Naive thymus-derived CD8-positive, alpha-beta T cell (primary cell): ENCODE results near the gene RASA1. TPM values are rescaled to one million over a fixed set of nuclear protein-coding genes. Genes with fewer than 3 reads are reported as not detected.
A peak's percentile ranks its signal among the peaks of the same experiment; 100 is the strongest.

Source experiments
- ATAC-seq, 2 donors: fragments of 150-1000 bp; cut with Tn5 transposase in 1 of 2; sonication (Bioruptor Pico), chemical (Tn5 transposase) in 1 of 2; 1 replicate in 1 of 2; 2 replicates in 1 of 2; pipeline ENCODE4 v1.10.0; 2021; ENCODE audit warnings: mild to moderate bottlenecking in 2 of 2, moderate library complexity in 2 of 2
- POLR2A ChIA-PET: fragments of 350-600 bp; sonication (Branson Sonifier 250); formaldehyde crosslinking; loops from one replicate; lab custom pipeline; 2021; ENCODE audit warnings: antibody characterized with exemption; lab: Charles Lee
- DNase-seq, 10 donors: peaks; one replicate each; pipeline versions ENCODE4 v3.0.0 to v3.0.0-alpha.2; 2020 to 2022
- H3K27ac Mint-ChIP-seq, 10 donors: one replicate each; pipeline ENCODE4 v1.8.0; 2020 to 2022; ENCODE audit warnings: mild to moderate bottlenecking in 10 of 10, mixed read lengths in 10 of 10, moderate library complexity in 4 of 10, inconsistent platforms in 1 of 10
- H3K27me3 Mint-ChIP-seq, 5 donors: one replicate each; pipeline ENCODE4 v1.8.0; 2021 to 2022; ENCODE audit warnings: mixed read lengths in 5 of 5
- H3K36me3 Mint-ChIP-seq, 3 donors: one replicate each; pipeline ENCODE4 v1.8.0; 2020 to 2022; ENCODE audit warnings: mixed read lengths in 3 of 3, mild to moderate bottlenecking in 2 of 3, inconsistent platforms in 1 of 3
- H3K4me1 Mint-ChIP-seq, 4 donors: one replicate each; pipeline ENCODE4 v1.8.0; 2021 to 2022; ENCODE audit warnings: mixed read lengths in 4 of 4
- H3K4me3 Mint-ChIP-seq, 10 donors: one replicate each; pipeline ENCODE4 v1.8.0; 2020 to 2022; ENCODE audit warnings: mild to moderate bottlenecking in 10 of 10, mixed read lengths in 10 of 10, moderate library complexity in 6 of 10, inconsistent platforms in 1 of 10
- H3K9me3 Mint-ChIP-seq, 9 donors: one replicate each; pipeline ENCODE4 v1.8.0; 2020 to 2022; ENCODE audit warnings: mixed read lengths in 9 of 9, mild to moderate bottlenecking in 3 of 9, inconsistent platforms in 1 of 9, moderate library complexity in 1 of 9
- polyA plus RNA-seq, 3 donors: library from polyadenylated mRNA; unstranded; fragments of 300-500 nt; fragmentation: Illumina TruSeq; gene quantifications; one replicate each; pipeline ENCODE4 v1.2.3, GENCODE V29; 2021
- total RNA-seq, 8 experiments: library from RNA in 2 of 8; stranded (reverse) in 2 of 8; gene quantifications; one replicate each; pipeline ENCODE4 v1.2.3 and lab custom pipeline; 2021 to 2026

RASA1 gene
- total and polyA plus RNA-seq, 5 experiments from 2014 or later = 3.4 to 26.1 (median 7.7) TPM

DNA sequence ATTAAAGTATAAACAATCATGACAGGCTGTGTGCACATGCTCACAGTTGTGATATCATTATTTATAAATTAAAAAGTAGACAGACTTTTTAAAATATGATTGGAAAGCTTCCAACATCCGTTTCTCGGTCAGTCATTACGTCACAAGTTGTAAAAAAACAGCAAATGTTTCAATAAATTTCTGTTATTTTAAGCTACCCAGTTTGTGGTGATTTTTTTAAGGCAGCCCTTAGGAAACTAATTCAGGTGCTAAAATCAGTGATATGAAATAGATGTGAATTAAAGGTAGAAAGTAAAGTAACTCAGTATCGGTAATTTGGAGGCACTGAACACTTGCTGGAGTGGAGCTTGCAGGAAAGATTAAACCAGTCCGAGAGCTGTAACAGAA, 143.9 kb downstream of the RASA1 start:
- DNase-seq (peak in 2 of 10 donors; percentile 25 to 30), ATAC-seq (no peak)
- Mint-ChIP-seq H3K27me3 (peaks cover 0 to 1% (median 0%) of the 10 kb centered on the region in 5 donors), H3K4me1 (peaks cover 40 to 63% (median 60%) of the 10 kb centered on the region in 4 donors), H3K4me3 (peak overlapping the region; percentile 84 to 99 (median 96)), H3K9me3 (no peaks in the 10 kb centered on the region), H3K36me3 (peaks cover 10 to 44% (median 11%) of the 10 kb centered on the region in 3 donors), H3K27ac (peak overlapping the region; percentile 94 to 99 (median 96))
- POLR2A ChIA-PET = interaction anchor here (1.1 to 1.5 kb wide), 3 partner anchors 11 to 229 kb away, joined by 3 to 5 read pairs (median 3); no protein-coding TSS in a partner anchor

DNA sequence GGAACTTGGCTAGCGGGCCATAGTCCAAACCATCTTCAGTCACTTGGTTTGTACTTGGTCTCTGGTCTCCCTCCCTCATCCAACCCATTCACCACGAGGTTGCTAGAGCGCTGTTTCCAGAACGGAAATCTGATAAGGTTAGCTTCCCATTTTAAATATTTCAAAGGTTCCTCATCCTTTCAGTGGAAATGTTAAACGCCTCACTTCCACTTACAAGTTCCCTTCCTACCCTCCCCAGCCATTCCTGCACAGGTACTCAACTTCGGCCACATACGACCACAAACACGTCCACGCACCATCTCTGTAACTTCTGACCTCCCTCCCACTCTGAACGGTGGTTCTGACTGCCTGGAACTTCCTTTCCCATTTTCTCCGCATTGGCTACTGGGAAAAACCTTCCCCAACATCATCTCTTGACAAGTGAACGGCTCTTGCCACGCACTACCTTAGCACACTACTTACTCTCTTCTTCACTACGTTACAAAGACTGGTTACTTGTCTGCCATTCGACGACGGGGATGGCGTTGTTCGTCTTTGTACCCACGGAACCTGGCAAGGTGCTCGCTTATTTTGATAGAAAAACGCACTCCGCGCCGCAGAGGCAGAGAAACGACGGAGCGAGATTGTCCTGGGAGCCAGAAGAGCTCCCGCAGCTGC, 144.4 kb downstream of the RASA1 start:
- DNase-seq = peak in 8 of 10 donors; percentile 4 to 73 (median 24)
- peak overlapping the region; percentile 84 to 99 (median 96) for H3K4me3 Mint-ChIP-seq
- H3K36me3 Mint-ChIP-seq = peaks cover 8 to 39% (median 10%) of the 10 kb centered on the region in 3 donors
- peaks cover 35 to 58% (median 54%) of the 10 kb centered on the region in 4 donors for H3K4me1 Mint-ChIP-seq
- POLR2A ChIA-PET = interaction anchor here (0.6 to 1.5 kb wide), 7 partner anchors 8 to 794 kb away, joined by 3 to 5 read pairs (median 3); partner anchors contain the start of gene COX7C
- peaks cover 0 to 3% (median 0%) of the 10 kb centered on the region in 5 donors for H3K27me3 Mint-ChIP-seq
- no peaks in the 10 kb centered on the region for H3K9me3 Mint-ChIP-seq
- peak; percentile 52 to 55 for ATAC-seq
- H3K27ac Mint-ChIP-seq = peak overlapping the region; percentile 94 to 99 (median 96)

GRCh38 chr5:87412630-87413342, 145.1 kb downstream of the RASA1 start, which contains the start of gene CCNH:
TSS of gene CCNH (minus strand) at chr5:87412930. CDS start at chr5:87412794, 136 bp downstream.
- Mint-ChIP-seq H3K36me3 (peaks cover 9 to 32% (median 10%) of the 10 kb centered on the region in 3 donors), H3K9me3 (no peaks in the 10 kb centered on the region), H3K4me1 (peaks cover 30 to 51% (median 47%) of the 10 kb centered on the region in 4 donors), H3K27me3 (peaks cover 0 to 4% (median 0%) of the 10 kb centered on the region in 5 donors), H3K27ac (peak within 1 kb of the TSS; percentile 94 to 99 (median 96)), H3K4me3 (peak within 1 kb of the TSS; percentile 84 to 99 (median 96))
- peak; percentile 91 to 95 for ATAC-seq
- DNase-seq = peak; percentile 84 to 98 (median 96)
- POLR2A ChIA-PET = interaction anchor here (0.6 to 1.5 kb wide), 8 partner anchors 9 to 795 kb away, joined by 3 to 5 read pairs (median 3); partner anchors contain the start of gene COX7C

GRCh38 chr5:87413343-87413645, 145.6 kb downstream of the RASA1 start:
- Mint-ChIP-seq H3K9me3 (no peaks in the 10 kb centered on the region), H3K36me3 (peaks cover 8 to 27% (median 13%) of the 10 kb centered on the region in 3 donors), H3K4me1 (peaks cover 26 to 48% (median 43%) of the 10 kb centered on the region in 4 donors), H3K27ac (peak overlapping the region; percentile 94 to 99 (median 96)), H3K4me3 (peak overlapping the region; percentile 84 to 99 (median 96)), H3K27me3 (peaks cover 0 to 6% (median 0%) of the 10 kb centered on the region in 5 donors)
- ATAC-seq (no peak), DNase-seq (no peak)
- POLR2A ChIA-PET = interaction anchor here (0.6 to 1.3 kb wide), 2 partner anchors 28 to 795 kb away, joined by 3 to 5 read pairs; partner anchors contain the start of gene COX7C

GRCh38 chr5:87418506-87418905, 150.8 kb downstream of the RASA1 start:
- POLR2A ChIA-PET = no interaction called here
- no peak for ATAC-seq

DNA sequence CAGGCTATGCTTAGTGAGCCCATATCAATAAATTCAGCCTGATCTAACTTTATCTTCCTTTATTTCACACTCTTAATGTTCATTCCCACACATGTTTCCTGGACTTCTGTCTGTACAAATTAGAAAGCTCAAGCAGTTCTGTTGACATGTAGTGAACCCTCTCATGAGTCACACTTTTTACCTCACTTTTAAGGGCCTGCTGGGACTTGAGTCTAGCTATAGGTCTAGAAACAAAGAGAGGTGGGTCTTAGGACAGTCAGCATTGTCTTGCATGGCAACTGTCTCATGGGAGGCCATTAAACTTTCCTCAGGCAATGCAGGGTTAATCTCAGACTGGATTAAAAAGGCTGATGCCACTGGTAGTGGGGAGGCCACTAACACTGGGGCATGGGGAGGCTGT, 153.6 kb downstream of the RASA1 start:
- H3K36me3 Mint-ChIP-seq = peaks cover 0 to 4% (median 0%) of the 10 kb centered on the region in 3 donors
- ATAC-seq (no peak), DNase-seq (no peak)
- POLR2A ChIA-PET = no interaction called here
- no peak overlapping the region for H3K27ac Mint-ChIP-seq
- H3K4me1 Mint-ChIP-seq = no peaks in the 10 kb centered on the region
- peaks cover 0 to 3% (median 0%) of the 10 kb centered on the region in 9 donors for H3K9me3 Mint-ChIP-seq
- no peak overlapping the region for H3K4me3 Mint-ChIP-seq
- H3K27me3 Mint-ChIP-seq = peaks cover 0 to 8% (median 0%) of the 10 kb centered on the region in 5 donors

More at GRCh38 chr5:87418506-87418905, 150.8 kb downstream of the RASA1 start:
- Mint-ChIP-seq H3K4me3 (no peak overlapping the region), H3K27ac (no peak overlapping the region), H3K4me1 (peaks cover 2 to 5% (median 4%) of the 10 kb centered on the region in 4 donors), H3K36me3 (peaks cover 0 to 4% (median 0%) of the 10 kb centered on the region in 3 donors), H3K27me3 (peaks cover 0 to 8% (median 0%) of the 10 kb centered on the region in 5 donors), H3K9me3 (peaks cover 0 to 3% (median 0%) of the 10 kb centered on the region in 9 donors)
- no peak for DNase-seq

GRCh38 chr5:87423755-87424154, 156.1 kb downstream of the RASA1 start:
- Mint-ChIP-seq H3K4me3 (no peak overlapping the region), H3K9me3 (peaks cover 0 to 7% (median 0%) of the 10 kb centered on the region in 9 donors), H3K27ac (no peak overlapping the region), H3K27me3 (peaks cover 0 to 5% (median 2%) of the 10 kb centered on the region in 5 donors), H3K36me3 (peaks cover 0 to 2% (median 0%) of the 10 kb centered on the region in 3 donors), H3K4me1 (no peaks in the 10 kb centered on the region)
- DNase-seq (no peak), ATAC-seq (no peak)
- POLR2A ChIA-PET = no interaction called here

GRCh38 chr5:87430863-87431457, 163.3 kb downstream of the RASA1 start:
- Mint-ChIP-seq H3K36me3 (peaks cover 0 to 2% (median 0%) of the 10 kb centered on the region in 3 donors), H3K9me3 (peaks cover 0 to 4% (median 0%) of the 10 kb centered on the region in 9 donors), H3K27ac (no peak overlapping the region), H3K4me1 (no peaks in the 10 kb centered on the region), H3K27me3 (peaks cover 3 to 17% (median 9%) of the 10 kb centered on the region in 5 donors), H3K4me3 (no peak overlapping the region)
- DNase-seq (no peak), ATAC-seq (no peak)
- POLR2A ChIA-PET = no interaction called here

- POLR2A ChIA-PET = no interaction called here
- H3K4me3 Mint-ChIP-seq = no peak overlapping the region
These were observed 164.8 kb downstream of the RASA1 start for GRCh38 chr5:87432460-87432859.

GRCh38 chr5:87433945-87434344, 166.3 kb downstream of the RASA1 start:
- ATAC-seq = no peak
- no peak overlapping the region for H3K27ac Mint-ChIP-seq

More at GRCh38 chr5:87432460-87432859, 164.8 kb downstream of the RASA1 start:
- Mint-ChIP-seq H3K4me1 (no peaks in the 10 kb centered on the region), H3K27ac (no peak overlapping the region), H3K27me3 (peaks cover 2 to 17% (median 6%) of the 10 kb centered on the region in 5 donors), H3K36me3 (no peaks in the 10 kb centered on the region), H3K9me3 (no peaks in the 10 kb centered on the region)
- no peak for DNase-seq
- ATAC-seq = peak in 1 of 2 donors; percentile 23

GRCh38 chr5:87434461-87434860, 166.8 kb downstream of the RASA1 start:
- H3K9me3 Mint-ChIP-seq = no peaks in the 10 kb centered on the region
- no peaks in the 10 kb centered on the region for H3K36me3 Mint-ChIP-seq
- H3K4me1 Mint-ChIP-seq = no peaks in the 10 kb centered on the region
- no peak overlapping the region for H3K27ac Mint-ChIP-seq
- no peak for ATAC-seq
- POLR2A ChIA-PET = no interaction called here
- no peak overlapping the region for H3K4me3 Mint-ChIP-seq
- peaks cover 0 to 14% (median 4%) of the 10 kb centered on the region in 5 donors for H3K27me3 Mint-ChIP-seq
- no peak for DNase-seq

More at GRCh38 chr5:87433945-87434344, 166.3 kb downstream of the RASA1 start:
- Mint-ChIP-seq H3K4me1 (no peaks in the 10 kb centered on the region), H3K36me3 (no peaks in the 10 kb centered on the region), H3K27me3 (peaks cover 2 to 16% (median 6%) of the 10 kb centered on the region in 5 donors), H3K9me3 (no peaks in the 10 kb centered on the region), H3K4me3 (no peak overlapping the region)
- POLR2A ChIA-PET = no interaction called here
- DNase-seq = no peak

DNA sequence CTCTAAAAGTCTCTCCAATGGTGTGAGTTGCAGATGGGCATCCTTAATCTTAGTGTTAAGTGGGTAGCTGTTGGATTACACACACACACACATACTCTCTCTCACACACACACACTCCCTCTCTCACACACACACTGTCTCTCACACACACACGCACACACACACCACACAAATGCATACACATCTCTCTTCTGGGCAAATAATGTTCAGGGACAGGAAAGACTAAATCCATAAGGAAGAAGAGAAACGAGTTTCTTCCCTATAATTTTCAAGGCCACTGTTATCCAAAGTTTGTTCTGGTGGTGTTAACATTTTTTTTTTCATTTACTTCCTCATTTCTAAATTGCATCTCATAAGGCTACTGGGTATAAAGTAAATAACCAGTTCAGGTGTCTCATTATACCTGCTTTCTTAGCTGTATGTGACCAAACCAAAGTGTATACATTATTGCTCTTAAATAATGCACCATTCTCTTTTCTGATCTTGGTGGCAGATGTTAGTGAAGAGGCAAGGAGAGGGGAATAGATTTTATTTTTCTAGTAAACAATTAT, 167.5 kb downstream of the RASA1 start:
- H3K27ac Mint-ChIP-seq = peak overlapping the region in 1 of 10 donors; percentile 63
- POLR2A ChIA-PET = no interaction called here

More for the DNA sequence above, 167.5 kb downstream of the RASA1 start:
- Mint-ChIP-seq H3K36me3 (no peaks in the 10 kb centered on the region), H3K4me1 (no peaks in the 10 kb centered on the region), H3K9me3 (no peaks in the 10 kb centered on the region), H3K4me3 (no peak overlapping the region), H3K27me3 (peaks cover 0 to 20% (median 4%) of the 10 kb centered on the region in 5 donors)
- ATAC-seq = no peak
- no peak for DNase-seq
